Natural killer cell (primary cell): ENCODE measurements around the gene RNGTT. TPM values are rescaled to one million over a fixed set of nuclear protein-coding genes. Genes with fewer than 3 reads are reported as not detected.

Experiments
- ATAC-seq, 3 donors: fragments of 150-1000 bp in 2 of 3; fragments of 200-7000 bp in 1 of 3; cut with Tn5 transposase; 1 replicate in 1 of 3; 2 replicates in 2 of 3; pipeline ENCODE4 v1.10.0; 2021; ENCODE audit warnings: mild to moderate bottlenecking in 2 of 3, moderate library complexity in 2 of 3
- DNase-seq, 2 donors: peaks; one replicate each; pipeline versions ENCODE4 v3.0.0 to v3.0.0-alpha.2; 2013 to 2021; ENCODE audit warnings: mixed read lengths in 1 of 2
- H3K27ac ChIP-seq: one replicate; pipeline ENCODE4 v1.5.1; 2013; ENCODE audit warnings: mild to moderate bottlenecking, low read length
- H3K27me3 ChIP-seq: one replicate; pipeline ENCODE4 v1.6.1; 2013; ENCODE audit warnings: low read length; ENCODE audit not compliant: control insufficient read depth, insufficient read depth
- H3K36me3 ChIP-seq: one replicate; pipeline ENCODE4 v1.6.1; 2013; ENCODE audit warnings: low read length; ENCODE audit not compliant: control insufficient read depth, insufficient read depth
- H3K4me1 ChIP-seq: one replicate; pipeline ENCODE4 v1.6.1; 2013; ENCODE audit warnings: low read length; ENCODE audit not compliant: control insufficient read depth, insufficient read depth
- H3K4me3 ChIP-seq: one replicate; pipeline ENCODE4 v1.5.1; 2013; ENCODE audit warnings: low read length
- H3K9me3 ChIP-seq: one replicate; pipeline ENCODE4 v1.6.1; 2013; ENCODE audit warnings: low read length; ENCODE audit not compliant: control insufficient read depth, insufficient read depth
- H3K27ac Mint-ChIP-seq, 2 donors: one replicate each; pipeline ENCODE4 v1.8.0; 2022; ENCODE audit warnings: mild to moderate bottlenecking in 2 of 2, mixed read lengths in 2 of 2, moderate library complexity in 1 of 2
- H3K27me3 Mint-ChIP-seq, 2 donors: one replicate each; pipeline ENCODE4 v1.8.0; 2022; ENCODE audit warnings: low read depth in 2 of 2, mixed read lengths in 2 of 2
- H3K36me3 Mint-ChIP-seq: one replicate; pipeline ENCODE4 v1.8.0; 2022; ENCODE audit warnings: mixed read lengths
- H3K4me1 Mint-ChIP-seq, 2 donors: one replicate each; pipeline ENCODE4 v1.8.0; 2022; ENCODE audit warnings: mixed read lengths in 2 of 2
- H3K4me3 Mint-ChIP-seq: one replicate; pipeline ENCODE4 v1.8.0; 2022; ENCODE audit warnings: mild to moderate bottlenecking, moderate library complexity, mixed read lengths
- H3K9me3 Mint-ChIP-seq, 2 donors: one replicate each; pipeline ENCODE4 v1.8.0; 2022; ENCODE audit warnings: mixed read lengths in 2 of 2
- WGBS: methylation state at CpG from one replicate; pipeline ENCODE4 v1.1.7; 2013; ENCODE audit warnings: missing lambda C conversion rate; ENCODE audit not compliant: insufficient coverage; 5-methylcytosine and 5-hydroxymethylcytosine counted together
- intact Hi-C: fragments of 100-400 bp; cut with micrococcal nuclease; formaldehyde crosslinking; loops from one replicate; pipeline ENCODE4 v1.14.2; 2022
- total RNA-seq, 4 donors: library from RNA; stranded (reverse); fragments of 120-200 nt in 1 of 4; gene quantifications; one replicate each; pipeline versions ENCODE4 v1.2.3 to v1.2.4, GENCODE V29; 2013 to 2022
- TF ChIP-seq, protein P1 (sequence below): fragments of 200-600 bp; IDR thresholded peaks from one replicate; pipeline ENCODE4 v1.8.0; 2022; ENCODE audit warnings: antibody characterized with exemption

RNGTT gene
- total RNA-seq, 3 donors from 2014 or later (not counting 1 experiment from before 2014, with no cell fraction given), result 23.1 to 27.2 (median 23.1) TPM

GRCh38 chr6:89007209-89008000 lies 44.0 kb upstream of the RNGTT start:
- peaks cover 3 to 8% of the 10 kb centered on the region in 2 donors for H3K27me3 Mint-ChIP-seq
- no peaks in the 10 kb centered on the region for H3K36me3 ChIP-seq
- H3K27me3 ChIP-seq, result no peaks in the 10 kb centered on the region
- WGBS, result 71% methylated on average over 15 of the region's 15 CpGs
- peaks cover 9% of the 10 kb centered on the region for H3K4me1 ChIP-seq
- H3K9me3 ChIP-seq, result no peaks in the 10 kb centered on the region
- no peak overlapping the region for H3K4me3 Mint-ChIP-seq
- H3K4me3 ChIP-seq, result no peak overlapping the region
- H3K4me1 Mint-ChIP-seq, result peaks cover 15 to 21% of the 10 kb centered on the region in 2 donors
- H3K27ac Mint-ChIP-seq, result no peak overlapping the region
- H3K36me3 Mint-ChIP-seq, result no peaks in the 10 kb centered on the region
- ATAC-seq (no peak), DNase-seq (peak in 1 of 2 donors; percentile 11)
- H3K27ac ChIP-seq, result no peak overlapping the region
- TF ChIP-seq, protein P1, sequence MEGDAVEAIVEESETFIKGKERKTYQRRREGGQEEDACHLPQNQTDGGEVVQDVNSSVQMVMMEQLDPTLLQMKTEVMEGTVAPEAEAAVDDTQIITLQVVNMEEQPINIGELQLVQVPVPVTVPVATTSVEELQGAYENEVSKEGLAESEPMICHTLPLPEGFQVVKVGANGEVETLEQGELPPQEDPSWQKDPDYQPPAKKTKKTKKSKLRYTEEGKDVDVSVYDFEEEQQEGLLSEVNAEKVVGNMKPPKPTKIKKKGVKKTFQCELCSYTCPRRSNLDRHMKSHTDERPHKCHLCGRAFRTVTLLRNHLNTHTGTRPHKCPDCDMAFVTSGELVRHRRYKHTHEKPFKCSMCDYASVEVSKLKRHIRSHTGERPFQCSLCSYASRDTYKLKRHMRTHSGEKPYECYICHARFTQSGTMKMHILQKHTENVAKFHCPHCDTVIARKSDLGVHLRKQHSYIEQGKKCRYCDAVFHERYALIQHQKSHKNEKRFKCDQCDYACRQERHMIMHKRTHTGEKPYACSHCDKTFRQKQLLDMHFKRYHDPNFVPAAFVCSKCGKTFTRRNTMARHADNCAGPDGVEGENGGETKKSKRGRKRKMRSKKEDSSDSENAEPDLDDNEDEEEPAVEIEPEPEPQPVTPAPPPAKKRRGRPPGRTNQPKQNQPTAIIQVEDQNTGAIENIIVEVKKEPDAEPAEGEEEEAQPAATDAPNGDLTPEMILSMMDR, result no peak
- H3K9me3 Mint-ChIP-seq, result no peaks in the 10 kb centered on the region
- intact Hi-C loops, result no loop called here

DNA sequence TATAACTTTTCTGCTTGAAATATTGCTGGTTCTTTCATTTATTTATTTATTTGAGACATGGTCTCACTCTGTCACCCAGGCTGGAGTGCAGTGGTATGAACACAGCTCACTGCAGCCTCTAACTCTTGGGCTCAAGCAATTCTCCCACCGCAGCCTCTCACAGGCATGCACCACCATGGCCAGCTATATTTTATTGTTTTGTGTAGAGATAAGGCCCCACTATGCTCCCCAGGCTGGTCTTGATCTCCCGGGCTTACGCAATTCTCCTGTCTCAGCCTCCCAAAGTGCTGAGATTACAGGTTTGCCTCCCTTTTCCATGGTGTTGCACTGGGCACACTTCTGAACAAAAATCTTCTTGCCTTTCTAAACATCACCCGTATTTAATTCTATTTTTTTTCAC lies 39.1 kb upstream of the RNGTT start:
- H3K27me3 ChIP-seq, result no peaks in the 10 kb centered on the region
- ATAC-seq (no peak), DNase-seq (no peak)
- peaks cover 3 to 14% of the 10 kb centered on the region in 2 donors for H3K27me3 Mint-ChIP-seq
- no peak overlapping the region for H3K27ac ChIP-seq
- 96% methylated on average over 4 of the region's 4 CpGs for WGBS
- H3K36me3 ChIP-seq, result no peaks in the 10 kb centered on the region
- no peak overlapping the region for H3K4me3 Mint-ChIP-seq
- no peak overlapping the region for H3K4me3 ChIP-seq
- intact Hi-C loops, result no loop called here
- no peak overlapping the region for H3K27ac Mint-ChIP-seq
- H3K9me3 ChIP-seq, result no peaks in the 10 kb centered on the region
- no peaks in the 10 kb centered on the region for H3K9me3 Mint-ChIP-seq
- H3K4me1 Mint-ChIP-seq, result peaks cover 13 to 15% of the 10 kb centered on the region in 2 donors
- peaks cover 6% of the 10 kb centered on the region for H3K4me1 ChIP-seq
- TF ChIP-seq, protein P1, result no peak
- H3K36me3 Mint-ChIP-seq, result no peaks in the 10 kb centered on the region

DNA sequence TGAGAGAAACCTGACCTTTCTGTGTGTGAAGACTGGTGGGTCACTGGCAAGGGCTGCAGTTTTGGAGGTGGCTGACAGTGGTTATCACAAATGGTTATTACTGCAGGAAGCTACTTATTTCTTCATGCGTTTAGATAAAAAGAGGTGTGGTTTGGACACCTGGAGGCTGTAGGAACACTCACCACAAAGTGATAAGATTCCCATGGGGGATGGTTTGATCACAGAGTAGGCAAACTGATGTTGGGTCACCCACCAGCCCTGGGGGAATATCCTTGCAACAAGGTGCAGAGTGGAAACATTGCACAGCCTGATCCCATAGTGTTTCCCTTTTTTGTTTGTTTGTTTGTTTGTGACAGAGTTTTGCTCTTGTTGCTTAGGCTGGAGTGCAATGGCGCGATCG lies 33.9 kb upstream of the RNGTT start:
- intact Hi-C loops, result no loop called here
- peaks cover 11% of the 10 kb centered on the region for H3K4me1 ChIP-seq
- TF ChIP-seq, protein P1, result no peak
- Mint-ChIP-seq H3K27ac (peak overlapping the region in 1 of 2 donors; percentile 37), H3K36me3 (no peaks in the 10 kb centered on the region), H3K4me1 (peaks cover 14 to 15% of the 10 kb centered on the region in 2 donors), H3K27me3 (peaks cover 0 to 7% of the 10 kb centered on the region in 2 donors), H3K9me3 (no peaks in the 10 kb centered on the region), H3K4me3 (peak overlapping the region; percentile 28)
- H3K27me3 ChIP-seq, result no peaks in the 10 kb centered on the region
- no peak overlapping the region for H3K4me3 ChIP-seq
- H3K36me3 ChIP-seq, result no peaks in the 10 kb centered on the region
- H3K9me3 ChIP-seq, result no peaks in the 10 kb centered on the region
- ATAC-seq (no peak), DNase-seq (no peak)
- H3K27ac ChIP-seq, result no peak overlapping the region
- WGBS, result 78% methylated on average over 4 of the region's 4 CpGs
